Measurements from ENCODE around the gene SIGLEC10.

DNA sequence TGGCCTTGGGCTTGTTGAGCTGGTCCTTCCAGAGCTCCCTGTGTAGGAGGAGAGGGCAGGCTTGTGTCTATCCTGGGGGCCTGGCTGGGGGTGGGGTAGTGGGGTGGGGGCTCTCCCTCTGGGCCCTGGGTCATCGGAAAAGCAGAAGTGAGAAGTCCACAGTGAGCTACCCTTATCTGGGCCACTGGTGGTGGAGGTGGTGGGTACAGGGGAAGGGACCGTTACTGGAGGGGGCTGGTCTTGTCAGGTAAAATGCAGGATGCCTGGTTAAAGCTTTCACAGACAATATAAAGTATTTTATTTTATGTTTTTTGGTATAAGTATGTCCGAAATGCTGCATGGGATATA is 342 bp upstream of the SIGLEC10 start:
- TF ChIP-seq POLR2AphosphoS5 (IDR thresholded peaks at IDR 0.05), result no peak
- no peak for TF ChIP-seq POLR2A (IDR thresholded peaks at IDR 0.05)
- TF ChIP-seq, protein P1, sequence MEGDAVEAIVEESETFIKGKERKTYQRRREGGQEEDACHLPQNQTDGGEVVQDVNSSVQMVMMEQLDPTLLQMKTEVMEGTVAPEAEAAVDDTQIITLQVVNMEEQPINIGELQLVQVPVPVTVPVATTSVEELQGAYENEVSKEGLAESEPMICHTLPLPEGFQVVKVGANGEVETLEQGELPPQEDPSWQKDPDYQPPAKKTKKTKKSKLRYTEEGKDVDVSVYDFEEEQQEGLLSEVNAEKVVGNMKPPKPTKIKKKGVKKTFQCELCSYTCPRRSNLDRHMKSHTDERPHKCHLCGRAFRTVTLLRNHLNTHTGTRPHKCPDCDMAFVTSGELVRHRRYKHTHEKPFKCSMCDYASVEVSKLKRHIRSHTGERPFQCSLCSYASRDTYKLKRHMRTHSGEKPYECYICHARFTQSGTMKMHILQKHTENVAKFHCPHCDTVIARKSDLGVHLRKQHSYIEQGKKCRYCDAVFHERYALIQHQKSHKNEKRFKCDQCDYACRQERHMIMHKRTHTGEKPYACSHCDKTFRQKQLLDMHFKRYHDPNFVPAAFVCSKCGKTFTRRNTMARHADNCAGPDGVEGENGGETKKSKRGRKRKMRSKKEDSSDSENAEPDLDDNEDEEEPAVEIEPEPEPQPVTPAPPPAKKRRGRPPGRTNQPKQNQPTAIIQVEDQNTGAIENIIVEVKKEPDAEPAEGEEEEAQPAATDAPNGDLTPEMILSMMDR (IDR thresholded peaks at IDR 0.05), result no peak
- TF ChIP-seq EP300 (IDR thresholded peaks at IDR 0.05), result no peak

Data from sigmoid colon (tissue), 4 donors.